Heart left ventricle (tissue), 16 donors: ENCODE measurements around the gene TRAPPC3L. TPM values are rescaled to one million over a fixed set of nuclear protein-coding genes. Genes with fewer than 3 reads are reported as not detected.

Source experiments
- ATAC-seq, 4 donors: fragments of 200-7000 bp; cut with Tn5 transposase; one replicate each; pipeline ENCODE4 v1.9.1; 2020 to 2022; ENCODE audit warnings: moderate library complexity in 4 of 4, mild to moderate bottlenecking in 3 of 4, moderate number of reproducible peaks in 1 of 4
- DNase-seq, 5 donors: peaks; one replicate each; pipeline ENCODE4 v3.0.0-alpha.2; 2020
- H3K27ac ChIP-seq, 12 donors: fragments of 200-600 bp; sonication (generic) in 4 of 12; one replicate each; pipeline versions ENCODE4 v1.5.0 to v1.8.0; 2016 to 2022; ENCODE audit warnings: mild to moderate bottlenecking in 2 of 12
- H3K27me3 ChIP-seq, 9 donors: fragments of 200-600 bp; sonication (generic) in 2 of 9; one replicate each; pipeline versions ENCODE4 v1.5.1 to v1.8.0; 2016 to 2022; ENCODE audit warnings: mild to moderate bottlenecking in 3 of 9
- H3K36me3 ChIP-seq, 9 donors: fragments of 200-600 bp; sonication (generic) in 2 of 9; one replicate each; pipeline versions ENCODE4 v1.5.0 to v1.8.0; 2018 to 2022; ENCODE audit warnings: mild to moderate bottlenecking in 2 of 9
- H3K4me1 ChIP-seq, 12 donors: fragments of 200-600 bp; sonication (generic) in 4 of 12; one replicate each; pipeline versions ENCODE4 v1.5.0 to v1.8.0; 2016 to 2022; ENCODE audit warnings: mild to moderate bottlenecking in 3 of 12
- H3K4me3 ChIP-seq, 12 donors: fragments of 200-600 bp; sonication (generic) in 4 of 12; one replicate each; pipeline versions ENCODE4 v1.5.0 to v1.8.0; 2017 to 2022; ENCODE audit warnings: mild to moderate bottlenecking in 9 of 12, moderate library complexity in 4 of 12
- H3K9me3 ChIP-seq, 12 donors: fragments of 200-600 bp; sonication (generic) in 4 of 12; one replicate each; pipeline versions ENCODE4 v1.5.0 to v1.8.0; 2016 to 2022; ENCODE audit warnings: mild to moderate bottlenecking in 1 of 12
- CTCF ChIP-seq, 12 donors: fragments of 200-600 bp; sonication (generic) in 4 of 12; IDR thresholded peaks; one replicate each; pipeline versions ENCODE4 v1.5.0 to v1.8.0; 2018 to 2022; ENCODE audit warnings: antibody characterized with exemption in 12 of 12, mild to moderate bottlenecking in 5 of 12
- POLR2A ChIP-seq, 2 donors: fragments of 450-650 bp; IDR thresholded peaks; one replicate each; pipeline ENCODE4 v1.6.1; 2017; ENCODE audit warnings: antibody characterized with exemption in 2 of 2, mild to moderate bottlenecking in 2 of 2, moderate library complexity in 2 of 2
- WGBS, 4 donors: extraction: QIAGEN DNeasy Blood & Tissue Kit in 2 of 4; methylation state at CpG; one replicate each; pipeline versions ENCODE4 v1.1.5 to v1.1.7; 2013 to 2018; 5-methylcytosine and 5-hydroxymethylcytosine counted together
- intact Hi-C, 10 donors: fragments of 100-400 bp; cut with DNase I; formaldehyde crosslinking; loops; one replicate each; pipeline versions ENCODE4 v1.11.1 to v1.14.2; 2022
- long read RNA-seq, 3 donors: library from polyadenylated mRNA; unstranded; transcript quantifications; one replicate each; pipeline ENCODE4 v2.0.0, GENCODE V29; 2020 to 2021
- polyA plus RNA-seq, 2 donors: library from polyadenylated mRNA; stranded (reverse); fragments of 200-250 nt; gene quantifications; one replicate each; pipeline ENCODE4 v1.2.3, GENCODE V29; 2013
- total RNA-seq, 9 donors: library from RNA; depleted of rRNA in 2 of 9; stranded (reverse); fragments of >200 nt in 2 of 9; fragmentation: NEBNext Ultra II Directional in 3 of 9; extraction: Animal tissue kit (Norgen Biotek cat#: 25700) in 3 of 9; gene quantifications; one replicate each; pipeline versions ENCODE4 v1.1.0 to v1.2.4, GENCODE V29; 2016 to 2023
- donor health status: ischemic (EF 13 %, LVEDD 7.1; RV severe dilation, severe dysfunction).
- donor health status: healthy with polysubstance abuse.
- donor health status: DM: no; HTN: yes; CAD: no.
- donor health status: DM: no; HTN: no; CAD: no.
- donor health status: ischemic (EF 25% LVEDD 6.9; RV normal size, moderate dysfunction).
- donor health status: ischemic (EF 25% LVEDD 5.7; RV mildly dilated, moderate dysfunction).
- donor health status: healthy.
- donor health status: DM: yes; HTN: yes; CAD: no.
- donor health status: ischemic (EF 35%, LVEDD 5.7; RV mildly dilated, moderate dysfunction).
- donor health status: nonischemic (EF 11% LVEDD 7.7; RV severe dilation, severe dysfunction).
- donor health status: DM: yes; HTN: yes; CAD: no.
- donor health status: PGD.
- donor health status: ischemic (EF 29% LVEDD 5.4; RV normal size, mild dysfunction).
- donor health status: nonischemic (EF 23%, LVEDD 6.1; RV moderate dilation, normal function).

Gene TRAPPC3L
- total RNA-seq, result under 1 TPM in 4 of 9 donors, not detected in 5; 0.11 to 0.29 (median 0.19) TPM
- polyA plus RNA-seq, result not detected
- long read RNA-seq, donor 1, result 0 reads
- long read RNA-seq, donor 2, partial matches to known transcripts, result 0 of 1 reads
- long read RNA-seq, donor 2, other reads (novel, unspliced or antisense), result 1 of 1 reads
- long read RNA-seq, donor 3, result 0 reads

DNA sequence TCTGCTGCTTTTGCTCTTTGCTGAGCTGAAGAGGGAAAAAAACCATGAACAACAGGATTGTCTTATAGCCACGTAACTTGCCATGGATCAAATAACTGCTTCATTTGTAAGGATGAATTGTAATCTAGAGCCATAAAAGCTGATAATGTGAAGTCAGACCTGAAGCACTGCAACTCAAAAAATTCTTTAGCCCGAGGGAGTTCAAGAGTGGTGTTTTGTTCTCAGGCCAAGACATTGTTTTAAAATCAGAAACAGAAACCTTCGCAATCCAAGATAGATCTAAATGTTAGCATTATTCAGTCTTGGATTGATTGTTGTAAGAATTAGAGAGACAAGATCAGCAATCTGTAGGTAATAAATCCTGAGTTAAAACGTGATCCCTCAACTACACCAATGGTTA lies at the start of gene TRAPPC3L:
Gene TRAPPC3L, minus strand, starts transcription at position 34 of the 400 bp plus-strand sequence. CDS start 170 bp downstream, outside the sequence.
- Histone ChIP-seq H3K4me1 (no peaks in the 10 kb centered on the region), H3K36me3 (no peaks in the 10 kb centered on the region), H3K27me3 (peaks cover 0 to 7% (median 0%) of the 10 kb centered on the region in 9 donors), H3K9me3 (no peaks in the 10 kb centered on the region), H3K27ac (no peak within 1 kb of the TSS), H3K4me3 (no peak within 1 kb of the TSS)
- WGBS, 4 donors, result 55 to 70% (median 65%) methylated on average over 4 of the region's 4 CpGs
- intact Hi-C loops, result no loop called here
- no peak for ATAC-seq
- no peak for DNase-seq
- no peak for TF ChIP-seq CTCF (IDR thresholded peaks at IDR 0.05)
- TF ChIP-seq POLR2A (IDR thresholded peaks at IDR 0.05), result no peak

DNA sequence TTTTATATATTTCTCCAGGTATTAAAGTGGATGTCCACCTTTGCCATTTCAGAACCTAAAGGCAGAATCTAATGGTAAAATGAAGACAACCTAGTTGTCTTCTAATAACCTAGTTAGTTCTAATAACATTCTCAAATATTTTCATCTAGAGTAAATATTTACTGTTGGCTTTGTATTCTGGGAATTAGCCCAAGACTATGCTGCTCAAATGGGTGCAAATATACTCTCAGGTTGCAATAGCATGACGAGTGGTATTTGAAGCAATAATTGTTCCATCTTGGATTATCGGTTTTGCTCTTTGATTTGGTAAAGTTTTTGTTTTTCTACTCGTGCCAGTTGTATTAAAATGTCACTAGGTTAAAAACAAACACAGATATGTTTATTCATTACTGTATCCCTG lies 49.8 kb upstream of the TRAPPC3L start:
- H3K9me3 ChIP-seq, result no peaks in the 10 kb centered on the region
- intact Hi-C loops, result no loop called here
- no peak for ATAC-seq
- no peaks in the 10 kb centered on the region for H3K4me1 ChIP-seq
- H3K36me3 ChIP-seq, result peaks cover 0 to 91% (median 60%) of the 10 kb centered on the region in 9 donors
- WGBS, 4 donors, result 89 to 97% (median 90%) methylated on average over 3 of the region's 3 CpGs
- no peak for TF ChIP-seq CTCF (IDR thresholded peaks at IDR 0.05)
- TF ChIP-seq POLR2A (IDR thresholded peaks at IDR 0.05), result no peak
- no peak overlapping the region for H3K4me3 ChIP-seq
- H3K27ac ChIP-seq, result no peak overlapping the region
- H3K27me3 ChIP-seq, result no peaks in the 10 kb centered on the region
- DNase-seq, result no peak

DNA sequence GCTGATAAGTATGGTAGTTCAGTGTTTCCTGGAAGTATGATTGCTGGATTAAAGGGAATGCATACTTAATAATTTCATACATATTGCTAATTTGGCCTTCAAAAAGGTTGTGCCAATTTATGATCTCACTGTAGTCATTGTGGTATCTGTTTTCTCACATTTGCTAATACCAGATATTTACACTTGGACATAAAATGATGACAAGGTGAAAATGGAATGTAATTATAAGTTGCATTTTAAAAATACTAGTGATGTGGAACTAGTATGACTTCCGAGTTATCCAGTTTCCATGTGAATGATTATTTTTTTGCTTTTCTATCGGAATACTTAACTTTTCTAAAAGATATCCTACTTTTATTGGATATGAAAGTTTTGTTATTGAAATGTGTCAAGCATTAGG lies 41.3 kb upstream of the TRAPPC3L start:
- ATAC-seq (no peak), DNase-seq (no peak)
- Histone ChIP-seq H3K36me3 (peaks cover 0 to 100% (median 79%) of the 10 kb centered on the region in 9 donors), H3K4me1 (no peaks in the 10 kb centered on the region), H3K9me3 (no peaks in the 10 kb centered on the region), H3K27ac (no peak overlapping the region), H3K4me3 (no peak overlapping the region), H3K27me3 (no peaks in the 10 kb centered on the region)
- 97 to 98% (median 98%) methylated on average over 2 of the region's 2 CpGs for WGBS, 4 donors
- TF ChIP-seq POLR2A (IDR thresholded peaks at IDR 0.05), result no peak
- no peak for TF ChIP-seq CTCF (IDR thresholded peaks at IDR 0.05)
- intact Hi-C loops, result no loop called here

GRCh38 chr6:116586276-116586675 lies 40.8 kb upstream of the TRAPPC3L start:
- H3K9me3 ChIP-seq, result no peaks in the 10 kb centered on the region
- intact Hi-C loops, result no loop called here
- H3K27ac ChIP-seq, result no peak overlapping the region
- DNase-seq (no peak), ATAC-seq (no peak)
- peaks cover 0 to 100% (median 79%) of the 10 kb centered on the region in 9 donors for H3K36me3 ChIP-seq
- no peaks in the 10 kb centered on the region for H3K27me3 ChIP-seq
- no peaks in the 10 kb centered on the region for H3K4me1 ChIP-seq
- H3K4me3 ChIP-seq, result no peak overlapping the region
- no peak for TF ChIP-seq POLR2A (IDR thresholded peaks at IDR 0.05)
- TF ChIP-seq CTCF (IDR thresholded peaks at IDR 0.05), result no peak
